TTC549 (cell line): ENCODE data around the gene TRAPPC5.

ENCODE experiments used
- FAIRE-seq: peaks from 2 replicates; lab custom pipeline; 2012; peaks lifted over from hg19 to GRCh38; lab: Jason Lieb, UNC

The TRAPPC5 gene

GRCh38 chr19:7732045-7732444 is 51.4 kb downstream of the TRAPPC5 start, which contains the start of gene CLEC4G:
Gene CLEC4G (minus strand): TSS chr19:7732110. CDS start chr19:7732102, 8 bp downstream.
- no peak for FAIRE-seq

GRCh38 chr19:7733376-7733775 is 52.7 kb downstream of the TRAPPC5 start:
- FAIRE-seq = no peak

DNA sequence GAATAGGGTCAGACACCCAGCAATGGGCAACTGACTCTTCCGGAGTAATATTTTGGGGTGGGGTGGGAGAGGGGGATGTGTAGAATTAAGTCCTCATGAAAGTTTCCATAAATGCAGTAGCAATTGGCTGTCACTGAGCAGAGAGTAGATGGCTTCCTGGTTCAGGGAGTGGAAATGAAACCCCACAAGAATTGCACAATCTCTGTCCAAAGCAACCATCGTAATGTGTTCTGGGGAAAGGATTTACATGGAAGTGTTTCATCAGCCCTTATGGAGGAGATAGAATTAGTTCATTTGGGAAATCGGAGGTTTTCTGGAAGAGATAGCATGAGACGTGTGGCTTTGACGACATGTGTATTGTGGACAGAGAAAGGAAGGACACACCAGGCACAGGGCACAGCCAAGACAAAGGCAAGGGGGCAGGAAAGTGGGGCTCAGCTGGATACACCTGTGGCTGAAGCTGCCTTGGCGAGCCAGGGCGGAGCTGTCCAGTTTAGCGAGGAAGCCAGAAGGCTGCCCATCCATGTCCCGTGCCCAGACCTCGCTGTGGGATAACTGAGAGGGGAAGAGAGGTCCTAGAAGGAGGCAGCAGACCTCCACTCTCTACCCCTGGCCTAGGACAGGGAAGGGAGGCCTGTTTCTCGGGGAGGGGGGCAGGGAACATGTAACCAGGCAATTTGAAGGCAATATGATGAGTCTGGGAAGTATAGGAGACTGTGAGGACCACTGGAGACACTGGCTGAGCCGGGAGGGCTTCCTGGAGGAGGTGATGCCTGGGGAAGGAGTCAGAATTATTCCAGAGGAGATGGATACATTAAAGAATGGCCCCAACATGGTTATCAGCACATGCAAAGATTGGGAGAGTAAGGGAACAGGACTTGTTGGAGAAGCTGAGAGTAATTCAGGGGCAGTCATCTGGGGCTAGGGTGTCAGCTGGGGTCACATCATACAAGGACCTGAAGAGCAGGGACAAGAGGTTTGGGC is 53.9 kb downstream of the TRAPPC5 start:
- FAIRE-seq = no peak

DNA sequence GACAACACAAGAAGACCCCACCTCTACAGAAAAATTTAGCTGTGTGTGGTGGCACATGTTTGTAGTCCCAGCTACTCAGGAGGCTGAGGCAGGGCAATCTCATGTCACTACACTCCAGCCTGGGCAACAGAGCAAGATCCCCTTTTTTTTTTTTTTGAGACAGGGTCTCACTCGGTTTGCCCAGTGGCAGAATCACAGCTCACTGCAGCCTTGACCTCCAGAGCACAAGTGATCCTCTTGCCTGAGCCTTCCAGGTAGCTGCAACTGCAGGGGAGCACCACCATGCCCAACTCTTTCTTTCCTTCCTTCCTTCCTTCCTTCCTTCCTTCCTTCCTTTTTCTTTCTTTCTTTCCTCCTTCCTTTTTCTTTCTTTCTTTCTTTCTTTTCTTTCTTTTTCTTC is 55.5 kb downstream of the TRAPPC5 start:
- no peak for FAIRE-seq

DNA sequence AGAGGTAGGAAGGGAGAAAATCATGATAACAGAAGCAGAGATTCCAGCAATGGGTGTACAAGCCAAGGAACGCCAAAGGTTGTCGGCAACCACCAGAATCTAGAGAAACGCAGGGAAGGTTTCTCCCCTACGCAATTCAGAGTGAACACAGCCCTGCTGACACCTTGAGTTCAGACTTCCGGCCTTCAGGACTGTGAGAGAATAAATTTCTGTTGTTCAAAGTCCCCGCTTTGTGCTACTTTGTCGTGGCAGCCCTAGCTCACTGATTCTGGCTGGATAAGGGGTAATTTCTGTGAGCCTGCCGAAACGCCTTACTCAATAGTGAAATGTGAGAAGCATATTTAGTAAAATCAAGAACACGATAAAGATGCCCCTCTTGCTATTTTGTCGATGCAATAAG is 56.6 kb downstream of the TRAPPC5 start:
- no peak for FAIRE-seq
